NT2/D1 (cell line): ENCODE measurements around the gene CLEC4G.

Source experiments
- SUZ12 ChIP-seq: IDR thresholded peaks from 2 replicates; pipeline ENCODE4 v1.6.1; 2011; ENCODE audit not compliant: insufficient read length, insufficient read depth; ENCODE audit errors: extremely low read depth
- ZNF274 ChIP-seq: IDR thresholded peaks from 2 replicates; pipeline ENCODE4 v1.6.1; 2011; ENCODE audit warnings: mild to moderate bottlenecking, low read depth, low read length

- TF ChIP-seq ZNF274 (no peak), SUZ12 (no peak)
Measured at GRCh38 chr19:7681340-7682174, 50.4 kb downstream of the CLEC4G start.
